ENCODE data around the gene FOXP1.

FOXP1 gene

GRCh38 chr3:71138410-71138809 lies 445.1 kb downstream of the FOXP1 start:
- TF ChIP-seq CTCF (IDR thresholded peaks at IDR 0.05; ENCODE audit: low read depth, low read length), result no peak
- DNase-seq, result no peak
- H3K27me3 ChIP-seq (ENCODE audit: insufficient read depth, low read depth, severe bottlenecking), result no peaks in the 10 kb centered on the region
- no peak overlapping the region for H3K4me3 ChIP-seq (ENCODE audit: low read depth, low read length)
- no peaks in the 10 kb centered on the region for H3K9me3 ChIP-seq (ENCODE audit: severe bottlenecking)
- no peak overlapping the region for H3K27ac ChIP-seq
- H3K36me3 ChIP-seq, result no peaks in the 10 kb centered on the region

GRCh38 chr3:71136276-71136675 lies 447.3 kb downstream of the FOXP1 start:
- Histone ChIP-seq H3K27ac (no peak overlapping the region), H3K4me3 (ENCODE audit: low read depth, low read length) (no peak overlapping the region), H3K36me3 (no peaks in the 10 kb centered on the region), H3K9me3 (ENCODE audit: severe bottlenecking) (no peaks in the 10 kb centered on the region), H3K27me3 (ENCODE audit: insufficient read depth, low read depth, severe bottlenecking) (no peaks in the 10 kb centered on the region)
- TF ChIP-seq CTCF (IDR thresholded peaks at IDR 0.05; ENCODE audit: low read depth, low read length), result no peak
- DNase-seq, result no peak

DNA sequence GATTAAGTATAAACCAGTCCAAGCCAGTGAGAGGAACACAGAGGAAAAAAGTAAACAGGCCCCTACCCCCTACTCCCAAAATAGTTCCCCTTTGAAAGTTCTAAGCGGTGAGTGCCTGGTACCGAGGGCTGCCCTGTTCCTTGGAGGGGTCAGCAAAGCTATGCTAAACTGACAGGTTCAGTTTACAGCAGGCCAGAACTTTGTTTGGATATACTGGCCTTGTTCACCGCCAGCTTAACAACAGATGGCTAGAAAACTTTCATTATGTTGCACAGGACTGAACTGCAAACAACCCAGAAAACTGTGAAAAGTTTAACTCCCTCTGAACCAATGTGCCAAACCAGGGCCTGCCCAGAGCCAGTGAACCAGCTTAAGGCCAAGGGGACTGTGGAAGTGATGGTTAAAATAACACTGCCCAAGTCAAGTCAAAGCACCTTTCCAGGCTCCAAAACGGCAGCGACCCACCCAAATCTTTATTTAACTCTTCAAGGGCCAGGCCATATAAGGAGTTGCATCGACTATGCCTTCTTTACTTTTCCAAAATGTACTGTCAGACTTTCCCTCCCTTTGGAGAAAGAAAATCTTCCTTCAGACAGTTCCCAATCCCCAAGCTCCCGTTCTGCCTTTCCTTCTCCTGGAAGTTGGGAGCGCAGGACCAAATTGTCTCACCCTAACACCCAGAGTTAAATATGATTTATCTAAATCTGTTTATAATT lies 448.0 kb downstream of the FOXP1 start:
- Histone ChIP-seq H3K4me3 (ENCODE audit: low read depth, low read length) (no peak overlapping the region), H3K27ac (no peak overlapping the region), H3K9me3 (ENCODE audit: severe bottlenecking) (no peaks in the 10 kb centered on the region), H3K36me3 (no peaks in the 10 kb centered on the region), H3K27me3 (ENCODE audit: insufficient read depth, low read depth, severe bottlenecking) (no peaks in the 10 kb centered on the region)
- no peak for TF ChIP-seq CTCF (IDR thresholded peaks at IDR 0.05; ENCODE audit: low read depth, low read length)
- DNase-seq, result no peak

GRCh38 chr3:71134521-71134920 lies 449.0 kb downstream of the FOXP1 start:
- TF ChIP-seq CTCF (IDR thresholded peaks at IDR 0.05; ENCODE audit: low read depth, low read length), result no peak
- Histone ChIP-seq H3K9me3 (ENCODE audit: severe bottlenecking) (no peaks in the 10 kb centered on the region), H3K4me3 (ENCODE audit: low read depth, low read length) (no peak overlapping the region), H3K27ac (no peak overlapping the region), H3K27me3 (ENCODE audit: insufficient read depth, low read depth, severe bottlenecking) (no peaks in the 10 kb centered on the region), H3K36me3 (no peaks in the 10 kb centered on the region)
- no peak for DNase-seq

- Histone ChIP-seq H3K36me3 (no peaks in the 10 kb centered on the region), H3K27me3 (ENCODE audit: insufficient read depth, low read depth, severe bottlenecking) (no peaks in the 10 kb centered on the region), H3K27ac (no peak overlapping the region), H3K4me3 (ENCODE audit: low read depth, low read length) (no peak overlapping the region), H3K9me3 (ENCODE audit: severe bottlenecking) (no peaks in the 10 kb centered on the region)
- DNase-seq, result no peak
- TF ChIP-seq CTCF (IDR thresholded peaks at IDR 0.05; ENCODE audit: low read depth, low read length), result no peak
These were observed 449.7 kb downstream of the FOXP1 start for GRCh38 chr3:71133865-71134264.

Data from WERI-Rb-1 (cell line).